Measurements from ENCODE around the gene ITGB6.

- TF ChIP-seq CTCF (conservative IDR thresholded peaks at IDR 0.05; ENCODE audit: low read depth, low read length): no peak
- no peak for TF ChIP-seq EZH2phosphoT487 (IDR thresholded peaks at IDR 0.05; ENCODE audit: borderline replicate concordance, low read length)
- no peak for TF ChIP-seq EZH2 (IDR thresholded peaks at IDR 0.05; ENCODE audit: low read length, unreplicated experiment)
These were observed 1.9 kb upstream of the ITGB6 start for GRCh38 chr2:160201849-160202539.
